ENCODE results near the gene FERMT3.
A peak's percentile ranks its signal among the peaks of the same experiment; 100 is the strongest.

The FERMT3 gene

DNA sequence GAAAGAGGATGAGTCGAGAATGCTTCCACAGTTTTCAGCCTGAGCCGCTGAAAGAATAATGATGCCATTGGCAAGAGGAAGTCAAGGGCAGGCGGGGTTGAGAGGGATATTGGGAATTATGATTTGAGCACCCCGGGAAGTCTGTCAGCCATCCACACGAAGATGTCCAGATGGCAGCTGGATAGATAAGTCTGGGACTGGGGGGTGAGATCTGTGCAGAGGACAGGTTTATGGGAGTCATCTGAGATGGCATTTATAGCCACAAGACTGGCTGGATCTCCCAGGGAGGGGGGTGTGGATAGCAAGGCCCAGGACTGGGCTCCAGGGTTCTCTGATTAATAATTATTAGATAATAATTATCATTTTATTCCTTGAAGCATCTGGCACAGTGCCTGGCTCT, 25.6 kb upstream of the FERMT3 start:
- peak overlapping the region; percentile 60 for H3K4me3 ChIP-seq (ENCODE audit: low read length)
- H4K20me1 ChIP-seq (ENCODE audit: control insufficient read depth, insufficient read depth, low read depth, low read length) = 0 out of 2 replicates have a peak, but pooled peaks cover 6% of the 10 kb centered on the region
- H3K36me3 ChIP-seq (ENCODE audit: control insufficient read depth, low read length) = peaks cover 3% of the 10 kb centered on the region; the same call in 1 of the 2 replicates
- H3K9me2 ChIP-seq (replicated peaks; ENCODE audit: control insufficient read depth, low read length) = no peaks in the 10 kb centered on the region
- H3K27ac ChIP-seq (ENCODE audit: low read depth, low read length) = peak overlapping the region; percentile 14; the same call in 1 of the 2 replicates
- TF ChIP-seq, protein P1, sequence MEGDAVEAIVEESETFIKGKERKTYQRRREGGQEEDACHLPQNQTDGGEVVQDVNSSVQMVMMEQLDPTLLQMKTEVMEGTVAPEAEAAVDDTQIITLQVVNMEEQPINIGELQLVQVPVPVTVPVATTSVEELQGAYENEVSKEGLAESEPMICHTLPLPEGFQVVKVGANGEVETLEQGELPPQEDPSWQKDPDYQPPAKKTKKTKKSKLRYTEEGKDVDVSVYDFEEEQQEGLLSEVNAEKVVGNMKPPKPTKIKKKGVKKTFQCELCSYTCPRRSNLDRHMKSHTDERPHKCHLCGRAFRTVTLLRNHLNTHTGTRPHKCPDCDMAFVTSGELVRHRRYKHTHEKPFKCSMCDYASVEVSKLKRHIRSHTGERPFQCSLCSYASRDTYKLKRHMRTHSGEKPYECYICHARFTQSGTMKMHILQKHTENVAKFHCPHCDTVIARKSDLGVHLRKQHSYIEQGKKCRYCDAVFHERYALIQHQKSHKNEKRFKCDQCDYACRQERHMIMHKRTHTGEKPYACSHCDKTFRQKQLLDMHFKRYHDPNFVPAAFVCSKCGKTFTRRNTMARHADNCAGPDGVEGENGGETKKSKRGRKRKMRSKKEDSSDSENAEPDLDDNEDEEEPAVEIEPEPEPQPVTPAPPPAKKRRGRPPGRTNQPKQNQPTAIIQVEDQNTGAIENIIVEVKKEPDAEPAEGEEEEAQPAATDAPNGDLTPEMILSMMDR (IDR thresholded peaks at IDR 0.05; ENCODE audit: low read depth, low read length, poor library complexity, severe bottlenecking) = no peak
- no peak for TF ChIP-seq EZH2phosphoT487 (IDR thresholded peaks at IDR 0.05; ENCODE audit: borderline replicate concordance, low read length)
- peaks cover 49% of the 10 kb centered on the region for H3K79me2 ChIP-seq (ENCODE audit: control insufficient read depth, low read length)
- peak overlapping the region; percentile 83 for H3K4me2 ChIP-seq (ENCODE audit: low read length)
- no peaks in the 10 kb centered on the region for H3K9me3 ChIP-seq (ENCODE audit: control insufficient read depth, insufficient read depth, low read length)
- H3K4me1 ChIP-seq (ENCODE audit: control insufficient read depth, low read length) = peaks cover 51% of the 10 kb centered on the region
- peaks cover 6% of the 10 kb centered on the region for H3F3A ChIP-seq (ENCODE audit: control insufficient read depth, insufficient read depth)
- H3K27me3 ChIP-seq (ENCODE audit: control insufficient read depth, low read length) = no peaks in the 10 kb centered on the region

DNA sequence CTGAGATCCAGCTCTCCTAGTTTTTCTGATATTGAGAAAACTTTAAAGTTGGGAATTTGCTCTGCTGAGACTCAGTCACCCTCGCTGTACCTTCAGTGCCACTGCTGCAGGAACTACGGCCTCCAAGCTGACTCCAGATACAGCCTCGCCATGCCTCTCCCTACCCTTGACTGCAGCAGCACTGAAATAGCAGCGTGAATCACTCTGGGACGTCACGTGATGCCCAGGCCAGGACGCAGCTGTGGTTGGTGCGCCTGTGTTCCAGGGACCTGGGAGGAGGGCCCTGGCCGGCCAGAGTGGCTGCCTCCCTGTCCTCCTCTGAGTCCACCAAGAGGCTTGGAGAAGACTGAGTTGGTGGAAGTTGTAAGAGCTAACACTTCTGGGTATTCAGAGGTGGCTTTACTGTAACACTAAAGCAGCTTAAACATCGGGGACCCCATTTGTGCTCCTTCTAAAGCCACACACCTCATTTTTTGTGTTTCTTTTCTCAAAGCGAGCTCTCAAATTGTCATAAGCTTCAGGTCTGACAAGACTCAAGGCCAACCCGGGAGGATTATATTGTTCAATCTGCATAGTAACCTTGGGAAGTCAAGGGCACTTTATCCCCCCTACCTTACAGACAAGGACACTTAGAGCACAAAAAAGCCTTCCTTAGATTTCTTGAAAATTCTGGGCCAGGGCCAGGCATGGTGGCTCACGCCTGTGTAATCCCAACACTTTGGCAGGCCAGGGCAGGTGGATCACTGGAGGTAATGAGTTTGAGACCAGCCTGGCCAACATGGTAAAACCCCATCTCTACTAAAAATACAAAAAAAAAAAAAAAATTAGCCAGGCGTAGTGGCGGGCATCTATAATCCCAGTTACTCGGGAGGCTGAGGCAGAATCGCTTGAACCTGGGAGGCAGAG, 24.8 kb upstream of the FERMT3 start:
- peaks cover 5% of the 10 kb centered on the region for H3F3A ChIP-seq (ENCODE audit: control insufficient read depth, insufficient read depth)
- H3K4me3 ChIP-seq (ENCODE audit: low read length) = peak overlapping the region; percentile 60
- peak overlapping the region; percentile 83 for H3K4me2 ChIP-seq (ENCODE audit: low read length)
- H3K9me3 ChIP-seq (ENCODE audit: control insufficient read depth, insufficient read depth, low read length) = no peaks in the 10 kb centered on the region
- H3K79me2 ChIP-seq (ENCODE audit: control insufficient read depth, low read length) = peaks cover 49% of the 10 kb centered on the region
- TF ChIP-seq, protein P1 (IDR thresholded peaks at IDR 0.05; ENCODE audit: low read depth, low read length, poor library complexity, severe bottlenecking) = no peak
- TF ChIP-seq EZH2phosphoT487 (IDR thresholded peaks at IDR 0.05; ENCODE audit: borderline replicate concordance, low read length) = no peak
- peaks cover 3% of the 10 kb centered on the region; the same call in 1 of the 2 replicates for H3K36me3 ChIP-seq (ENCODE audit: control insufficient read depth, low read length)
- no peaks in the 10 kb centered on the region for H3K9me2 ChIP-seq (replicated peaks; ENCODE audit: control insufficient read depth, low read length)
- 0 out of 2 replicates have a peak, but pooled peaks cover 6% of the 10 kb centered on the region for H4K20me1 ChIP-seq (ENCODE audit: control insufficient read depth, insufficient read depth, low read depth, low read length)
- peaks cover 49% of the 10 kb centered on the region for H3K4me1 ChIP-seq (ENCODE audit: control insufficient read depth, low read length)
- peak overlapping the region; percentile 14 for H3K27ac ChIP-seq (ENCODE audit: low read depth, low read length)
- H3K27me3 ChIP-seq (ENCODE audit: control insufficient read depth, low read length) = no peaks in the 10 kb centered on the region

DNA sequence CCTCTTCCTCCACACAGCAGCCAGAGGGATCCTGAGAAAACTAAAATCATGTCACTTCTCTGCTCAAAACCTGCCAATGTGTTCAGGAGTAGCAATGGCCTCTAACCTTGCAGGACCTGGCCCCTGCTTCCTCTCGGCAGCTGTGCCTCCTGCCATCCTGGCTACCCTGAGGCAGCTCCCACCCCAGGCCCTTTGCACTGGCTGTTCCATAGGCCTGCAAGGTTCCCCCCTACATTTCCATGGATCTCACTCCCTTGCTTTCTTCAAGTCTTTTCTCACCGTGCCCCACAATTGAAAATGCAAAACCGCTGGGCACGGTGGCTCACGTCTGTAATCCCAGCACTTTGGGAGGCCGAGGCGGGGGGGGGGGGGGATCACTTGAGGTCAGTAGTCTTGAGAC, 22.6 kb upstream of the FERMT3 start:
- peak overlapping the region; percentile 89 for H3K4me2 ChIP-seq (ENCODE audit: low read length)
- peak overlapping the region; percentile 95 for H3K4me3 ChIP-seq (ENCODE audit: low read length)
- TF ChIP-seq, protein P1 (IDR thresholded peaks at IDR 0.05; ENCODE audit: low read depth, low read length, poor library complexity, severe bottlenecking) = no peak
- TF ChIP-seq EZH2phosphoT487 (IDR thresholded peaks at IDR 0.05; ENCODE audit: borderline replicate concordance, low read length) = no peak
- peaks cover 49% of the 10 kb centered on the region for H3K79me2 ChIP-seq (ENCODE audit: control insufficient read depth, low read length)
- H3K9me3 ChIP-seq (ENCODE audit: control insufficient read depth, insufficient read depth, low read length) = no peaks in the 10 kb centered on the region
- H3K4me1 ChIP-seq (ENCODE audit: control insufficient read depth, low read length) = peaks cover 39% of the 10 kb centered on the region
- H3K27ac ChIP-seq (ENCODE audit: low read depth, low read length) = no peak overlapping the region
- H3F3A ChIP-seq (ENCODE audit: control insufficient read depth, insufficient read depth) = no peaks in the 10 kb centered on the region; the same call in 1 of the 2 replicates
- H3K27me3 ChIP-seq (ENCODE audit: control insufficient read depth, low read length) = no peaks in the 10 kb centered on the region
- H4K20me1 ChIP-seq (ENCODE audit: control insufficient read depth, insufficient read depth, low read depth, low read length) = 0 out of 2 replicates have a peak, but pooled peaks cover 10% of the 10 kb centered on the region
- H3K36me3 ChIP-seq (ENCODE audit: control insufficient read depth, low read length) = peaks cover 10% of the 10 kb centered on the region
- H3K9me2 ChIP-seq (replicated peaks; ENCODE audit: control insufficient read depth, low read length) = no peaks in the 10 kb centered on the region
